Neutrophil (primary cell): ENCODE data around the gene TPST2.

ENCODE experiments used
- H3K27ac ChIP-seq: fragments of 200-600 bp; sonication (generic); 2 replicates; pipeline ENCODE4 v1.5.1; 2016; ENCODE audit warnings: mild to moderate bottlenecking, moderate library complexity
- H3K27me3 ChIP-seq: fragments of 200-600 bp; sonication (generic); 2 replicates; pipeline ENCODE4 v1.6.0; 2016; ENCODE audit warnings: mild to moderate bottlenecking
- H3K36me3 ChIP-seq: fragments of 200-600 bp; sonication (generic); 2 replicates; pipeline ENCODE4 v1.5.1; 2017
- H3K4me1 ChIP-seq, 2 experiments: fragments of 200-600 bp in 1 of 2; sonication (generic) in 1 of 2; 1 replicate in 1 of 2; 2 replicates in 1 of 2; pipeline versions ENCODE4 v1.5.1 to v1.6.1; 2013 to 2016; ENCODE audit warnings: low read depth in 1 of 2, low read length in 1 of 2, mild to moderate bottlenecking in 1 of 2, moderate library complexity in 1 of 2; ENCODE audit not compliant: control insufficient read depth in 1 of 2, insufficient read depth in 1 of 2
- H3K4me3 ChIP-seq, 2 experiments: fragments of 200-600 bp in 1 of 2; sonication (generic) in 1 of 2; 1 replicate in 1 of 2; 2 replicates in 1 of 2; pipeline ENCODE4 v1.5.1; 2013 to 2016; ENCODE audit warnings: low read depth in 1 of 2, low read length in 1 of 2, mild to moderate bottlenecking in 1 of 2, moderate library complexity in 1 of 2
- H3K9me3 ChIP-seq: fragments of 200-600 bp; sonication (generic); 2 replicates; pipeline ENCODE4 v1.5.1; 2016
- TF ChIP-seq, protein P1 (sequence below): fragments of 200-600 bp; sonication (generic); IDR thresholded peaks from 2 replicates; pipeline ENCODE4 v1.5.1; 2016; ENCODE audit warnings: antibody characterized with exemption

TPST2 gene

DNA sequence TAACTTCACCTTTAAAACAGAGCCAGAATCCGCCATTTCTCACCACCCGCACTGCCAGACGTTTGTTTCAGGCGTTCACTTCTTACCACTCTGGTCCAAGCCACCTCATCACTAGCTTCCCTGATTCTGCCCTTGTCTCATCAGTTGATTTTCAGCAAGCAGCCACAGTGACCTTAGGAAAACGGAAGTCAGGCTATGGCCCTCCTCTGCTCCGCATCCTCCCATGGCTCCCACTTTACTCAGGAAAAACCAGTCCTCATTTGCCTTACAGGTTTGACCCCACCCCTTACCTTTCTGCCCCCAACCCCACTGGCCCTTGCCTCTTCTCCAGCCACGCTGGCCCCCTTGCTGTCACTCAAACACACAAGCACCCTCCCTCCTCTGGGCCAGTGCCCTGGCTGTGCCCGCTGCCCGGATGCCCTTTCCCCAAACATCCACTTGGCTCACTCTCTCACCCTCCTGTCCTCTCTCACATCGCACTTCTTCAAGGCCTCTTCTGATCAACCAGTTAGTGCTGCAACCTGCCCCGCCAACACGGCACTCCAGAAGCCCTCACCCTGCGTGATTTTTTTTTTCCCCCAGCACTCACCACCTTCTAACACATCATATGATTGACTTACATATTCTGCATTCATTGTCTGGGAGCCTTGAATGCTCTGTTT is 18.9 kb downstream of the TPST2 start:
- Histone ChIP-seq H3K27ac (peak overlapping the region; percentile 73), H3K36me3 (peaks cover 9% of the 10 kb centered on the region), H3K4me1 (peaks cover 60 to 65% of the 10 kb centered on the region in 2 experiments), H3K9me3 (no peaks in the 10 kb centered on the region), H3K27me3 (no peaks in the 10 kb centered on the region), H3K4me3 (no peak overlapping the region)
- TF ChIP-seq, protein P1, sequence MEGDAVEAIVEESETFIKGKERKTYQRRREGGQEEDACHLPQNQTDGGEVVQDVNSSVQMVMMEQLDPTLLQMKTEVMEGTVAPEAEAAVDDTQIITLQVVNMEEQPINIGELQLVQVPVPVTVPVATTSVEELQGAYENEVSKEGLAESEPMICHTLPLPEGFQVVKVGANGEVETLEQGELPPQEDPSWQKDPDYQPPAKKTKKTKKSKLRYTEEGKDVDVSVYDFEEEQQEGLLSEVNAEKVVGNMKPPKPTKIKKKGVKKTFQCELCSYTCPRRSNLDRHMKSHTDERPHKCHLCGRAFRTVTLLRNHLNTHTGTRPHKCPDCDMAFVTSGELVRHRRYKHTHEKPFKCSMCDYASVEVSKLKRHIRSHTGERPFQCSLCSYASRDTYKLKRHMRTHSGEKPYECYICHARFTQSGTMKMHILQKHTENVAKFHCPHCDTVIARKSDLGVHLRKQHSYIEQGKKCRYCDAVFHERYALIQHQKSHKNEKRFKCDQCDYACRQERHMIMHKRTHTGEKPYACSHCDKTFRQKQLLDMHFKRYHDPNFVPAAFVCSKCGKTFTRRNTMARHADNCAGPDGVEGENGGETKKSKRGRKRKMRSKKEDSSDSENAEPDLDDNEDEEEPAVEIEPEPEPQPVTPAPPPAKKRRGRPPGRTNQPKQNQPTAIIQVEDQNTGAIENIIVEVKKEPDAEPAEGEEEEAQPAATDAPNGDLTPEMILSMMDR = no peak

DNA sequence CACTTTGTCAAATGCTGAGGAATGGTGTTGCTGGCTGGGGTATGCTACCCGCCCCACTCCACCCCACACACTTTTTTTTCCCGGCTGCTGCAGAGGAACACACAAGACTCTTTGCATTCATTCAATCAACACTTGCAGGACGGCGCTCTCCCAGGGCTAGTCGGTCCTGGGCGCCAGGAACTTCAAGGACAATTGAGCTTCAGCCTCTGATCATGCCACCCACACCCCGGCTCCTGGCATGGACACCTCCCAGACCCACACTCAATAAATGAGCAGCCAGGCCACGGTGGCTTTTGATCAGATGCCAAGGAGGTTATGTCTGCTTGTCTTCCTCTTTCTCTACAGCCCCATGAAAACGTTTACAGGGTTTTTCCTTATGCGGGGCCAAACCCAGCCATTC is 19.8 kb downstream of the TPST2 start:
- H3K27ac ChIP-seq = peak overlapping the region; percentile 73
- H3K9me3 ChIP-seq = no peaks in the 10 kb centered on the region
- TF ChIP-seq, protein P1 = no peak
- no peak overlapping the region for H3K4me3 ChIP-seq
- no peaks in the 10 kb centered on the region for H3K27me3 ChIP-seq
- H3K36me3 ChIP-seq = peaks cover 15% of the 10 kb centered on the region
- peaks cover 51 to 56% of the 10 kb centered on the region in 2 experiments for H3K4me1 ChIP-seq

DNA sequence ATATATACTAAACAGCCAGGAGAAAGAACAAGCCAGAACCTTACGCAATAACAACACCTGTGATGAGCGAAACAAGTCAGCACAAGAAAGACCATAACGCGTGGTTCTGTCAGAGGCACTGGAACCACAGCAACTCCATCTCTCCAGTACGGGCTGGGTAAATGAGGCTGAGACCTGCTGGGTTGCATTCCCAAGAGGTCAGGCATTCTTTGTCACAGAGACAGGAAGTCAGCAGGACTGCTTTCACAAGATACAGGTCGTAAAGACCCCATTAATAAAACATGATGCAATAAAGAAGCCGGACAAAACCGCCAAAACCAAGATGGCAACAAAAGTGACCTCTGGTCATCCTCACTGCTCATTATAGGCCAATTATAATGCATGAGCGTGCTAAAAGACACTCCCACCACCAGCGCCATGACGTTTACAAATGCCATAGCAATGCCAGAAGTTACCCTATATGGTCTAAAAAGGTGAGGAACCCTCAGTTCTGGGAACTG is 21.7 kb downstream of the TPST2 start:
- H3K36me3 ChIP-seq = peaks cover 32% of the 10 kb centered on the region
- H3K9me3 ChIP-seq = no peaks in the 10 kb centered on the region
- H3K27me3 ChIP-seq = no peaks in the 10 kb centered on the region
- H3K27ac ChIP-seq = no peak overlapping the region
- peaks cover 33 to 38% of the 10 kb centered on the region in 2 experiments for H3K4me1 ChIP-seq
- TF ChIP-seq, protein P1 = no peak
- no peak overlapping the region for H3K4me3 ChIP-seq

DNA sequence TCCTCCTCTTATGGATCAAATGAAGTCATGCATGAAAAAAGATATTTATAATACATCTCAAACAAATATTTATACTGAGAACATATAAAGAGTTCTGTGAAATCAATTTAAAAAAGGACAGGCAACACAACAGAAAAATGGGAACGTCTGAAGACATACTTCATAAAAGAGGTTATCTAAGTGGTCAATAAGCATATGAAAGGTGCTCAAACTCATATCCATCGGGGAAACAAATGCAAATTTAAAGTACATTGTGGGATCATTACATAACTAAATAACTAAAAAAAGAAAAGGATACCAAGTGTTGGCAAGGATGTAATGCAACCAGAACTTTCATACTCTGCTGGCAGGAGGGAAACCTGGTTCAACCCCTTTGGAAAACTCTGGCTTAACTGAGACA is 22.3 kb downstream of the TPST2 start:
- Histone ChIP-seq H3K4me1 (peaks cover 26 to 31% of the 10 kb centered on the region in 2 experiments), H3K4me3 (no peak overlapping the region), H3K36me3 (peaks cover 32% of the 10 kb centered on the region), H3K9me3 (no peaks in the 10 kb centered on the region), H3K27ac (no peak overlapping the region), H3K27me3 (no peaks in the 10 kb centered on the region)
- TF ChIP-seq, protein P1 = no peak

DNA sequence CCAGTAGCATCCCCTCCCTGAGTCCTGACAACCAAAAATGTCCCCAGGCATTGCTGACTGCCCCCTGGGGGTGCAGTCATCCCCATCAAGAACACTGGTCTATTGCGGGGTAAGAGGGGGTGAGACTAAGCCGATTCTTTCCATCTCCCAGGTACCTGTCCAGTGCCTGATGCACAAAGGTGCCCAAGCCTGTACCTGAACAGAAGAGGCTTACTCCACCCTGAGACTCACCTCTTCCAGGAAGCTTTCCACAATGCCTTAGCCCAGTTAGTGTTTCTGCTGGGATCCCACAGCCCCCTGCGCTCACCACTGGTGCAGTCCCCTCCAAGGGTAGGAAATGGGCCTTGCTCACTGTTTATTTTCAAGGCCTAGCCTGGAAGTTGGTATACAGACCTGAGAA is 22.9 kb downstream of the TPST2 start:
- H3K4me1 ChIP-seq = peaks cover 23 to 25% of the 10 kb centered on the region in 2 experiments
- no peaks in the 10 kb centered on the region for H3K27me3 ChIP-seq
- no peak overlapping the region for H3K4me3 ChIP-seq

More for the DNA sequence above, 22.9 kb downstream of the TPST2 start:
- Histone ChIP-seq H3K36me3 (peaks cover 32% of the 10 kb centered on the region), H3K9me3 (no peaks in the 10 kb centered on the region), H3K27ac (no peak overlapping the region)
- TF ChIP-seq, protein P1 = no peak
